Lower leg skin (tissue), 3 donors: ENCODE measurements around the gene LTK.

Source experiments
- CTCF ChIP-seq, 3 donors: fragments of 450-650 bp; IDR thresholded peaks; one replicate each; pipeline ENCODE4 v1.5.1; 2016; ENCODE audit warnings: antibody characterized with exemption in 3 of 3, mild to moderate bottlenecking in 3 of 3, moderate library complexity in 2 of 3
- POLR2A ChIP-seq, 2 donors: fragments of 450-650 bp; IDR thresholded peaks; one replicate each; pipeline ENCODE4 v1.6.1; 2016 to 2017; ENCODE audit warnings: antibody characterized with exemption in 2 of 2, mild to moderate bottlenecking in 1 of 2, moderate library complexity in 1 of 2

GRCh38 chr15:41510728-41511127, 2.9 kb downstream of the LTK start:
- TF ChIP-seq CTCF (IDR thresholded peaks at IDR 0.05) (no peak), POLR2A (IDR thresholded peaks at IDR 0.05) (no peak)
